ENCODE data around the gene RAD51B.
A peak's percentile ranks its signal among the peaks of the same experiment; 100 is the strongest.

Gene RAD51B

GRCh38 chr14:68587931-68588330 lies 768.4 kb downstream of the RAD51B start:
- DNase-seq (ENCODE audit: low spot score) = no peak

- DNase-seq (ENCODE audit: low spot score) = peak; percentile 83
Observed at GRCh38 chr14:68589447-68590200, 770.0 kb downstream of the RAD51B start.

- no peak for DNase-seq (ENCODE audit: low spot score)
Observed at GRCh38 chr14:68590201-68590522, 770.6 kb downstream of the RAD51B start.

- no peak for DNase-seq (ENCODE audit: low spot score)
Observed at GRCh38 chr14:68591786-68592185, 772.2 kb downstream of the RAD51B start.

- no peak for DNase-seq (ENCODE audit: low spot score)
Observed at GRCh38 chr14:68592948-68593556, 773.5 kb downstream of the RAD51B start.

GRCh38 chr14:68593806-68594536 lies 774.4 kb downstream of the RAD51B start:
- no peak for DNase-seq (ENCODE audit: low spot score)

GRCh38 chr14:68594737-68595380 lies 775.3 kb downstream of the RAD51B start:
- no peak for DNase-seq (ENCODE audit: low spot score)

- no peak for DNase-seq (ENCODE audit: low spot score)
Observed at GRCh38 chr14:68596211-68596610, 776.6 kb downstream of the RAD51B start.

GRCh38 chr14:68596701-68597100 lies 777.1 kb downstream of the RAD51B start:
- no peak for DNase-seq (ENCODE audit: low spot score)

- no peak for DNase-seq (ENCODE audit: low spot score)
Observed at GRCh38 chr14:68598089-68598488, 778.5 kb downstream of the RAD51B start.

- no peak for DNase-seq (ENCODE audit: low spot score)
Observed at GRCh38 chr14:68598621-68599447, 779.3 kb downstream of the RAD51B start.

- DNase-seq (ENCODE audit: low spot score) = no peak
Observed at GRCh38 chr14:68599896-68600610, 780.5 kb downstream of the RAD51B start.

GRCh38 chr14:68602507-68602906 lies 782.9 kb downstream of the RAD51B start:
- DNase-seq (ENCODE audit: low spot score) = no peak

GRCh38 chr14:68603533-68604360 lies 784.2 kb downstream of the RAD51B start:
- no peak for DNase-seq (ENCODE audit: low spot score)

- no peak for DNase-seq (ENCODE audit: low spot score)
Observed at GRCh38 chr14:68604361-68604730, 784.8 kb downstream of the RAD51B start.

- no peak for DNase-seq (ENCODE audit: low spot score)
Observed at GRCh38 chr14:68604822-68605221, 785.2 kb downstream of the RAD51B start.

GRCh38 chr14:68606176-68606575 lies 786.6 kb downstream of the RAD51B start:
- no peak for DNase-seq (ENCODE audit: low spot score)

GRCh38 chr14:68606644-68607043 lies 787.1 kb downstream of the RAD51B start:
- DNase-seq (ENCODE audit: low spot score) = no peak

- DNase-seq (ENCODE audit: low spot score) = no peak
Observed at GRCh38 chr14:68607081-68607866, 787.7 kb downstream of the RAD51B start.

Data from SK-N-DZ (cell line).